Loucy (cell line): ENCODE measurements around the gene MACROD2.

ENCODE experiments used
- H2AFZ ChIP-seq: fragments of 200-600 bp; sonication (generic); 2 replicates; pipeline ENCODE4 v1.6.0; 2016; ENCODE audit warnings: antibody characterized with exemption, mild to moderate bottlenecking, low read length, moderate library complexity
- H3F3A ChIP-seq: fragments of 200-600 bp; 2 replicates; pipeline ENCODE4 v1.6.0; 2016; ENCODE audit warnings: antibody characterized with exemption, low read depth, mild to moderate bottlenecking
- H3K27me3 ChIP-seq: fragments of 200-600 bp; sonication (generic); 2 replicates; pipeline ENCODE4 v1.6.1; 2014; ENCODE audit warnings: low read length, mild to moderate bottlenecking; ENCODE audit not compliant: insufficient read depth, poor library complexity, severe bottlenecking
- H3K36me3 ChIP-seq: fragments of 200-600 bp; sonication (generic); 2 replicates; pipeline ENCODE4 v1.6.1; 2016; ENCODE audit warnings: low read length; ENCODE audit not compliant: insufficient read depth
- H3K4me1 ChIP-seq: fragments of 200-600 bp; sonication (generic); 2 replicates; pipeline ENCODE4 v1.5.1; 2014; ENCODE audit warnings: low read length, mild to moderate bottlenecking; ENCODE audit not compliant: insufficient read depth, poor library complexity, severe bottlenecking
- H3K4me2 ChIP-seq: fragments of 200-600 bp; sonication (generic); 2 replicates; pipeline ENCODE4 v1.6.0; 2014; ENCODE audit warnings: antibody characterized with exemption, low read length, low read depth, mild to moderate bottlenecking; ENCODE audit not compliant: poor library complexity, severe bottlenecking
- H3K4me3 ChIP-seq: fragments of 200-600 bp; sonication (generic); 2 replicates; pipeline ENCODE4 v1.5.1; 2014; ENCODE audit warnings: low read length, mild to moderate bottlenecking, mixed read lengths; ENCODE audit not compliant: poor library complexity, severe bottlenecking
- H3K79me2 ChIP-seq: fragments of 200-600 bp; sonication (generic); 2 replicates; pipeline ENCODE4 v1.6.1; 2014; ENCODE audit warnings: low read length; ENCODE audit not compliant: insufficient read depth
- H3K9ac ChIP-seq: fragments of 200-600 bp; sonication (generic); 2 replicates; pipeline ENCODE4 v1.6.0; 2014; ENCODE audit warnings: mild to moderate bottlenecking, low read depth, low read length, moderate library complexity; ENCODE audit not compliant: poor library complexity, severe bottlenecking
- H3K9me2 ChIP-seq: fragments of 200-600 bp; sonication (generic); replicated peaks from 2 replicates; pipeline ENCODE4 v1.6.1; 2016; ENCODE audit warnings: low read depth, low read length, mixed read lengths
- H3K9me3 ChIP-seq: fragments of 200-600 bp; sonication (generic); 2 replicates; pipeline ENCODE4 v1.6.1; 2014; ENCODE audit warnings: mild to moderate bottlenecking, antibody characterized with exemption, low read length, low read depth; ENCODE audit not compliant: insufficient read depth
- H4K20me1 ChIP-seq: fragments of 200-600 bp; sonication (generic); 2 replicates; pipeline ENCODE4 v1.6.0; 2014; ENCODE audit warnings: antibody characterized with exemption, low read length, mild to moderate bottlenecking; ENCODE audit not compliant: insufficient read depth, poor library complexity, severe bottlenecking
- CTCF ChIP-seq: fragments of 200-600 bp; sonication (generic); conservative IDR thresholded peaks from 2 replicates; pipeline ENCODE4 v1.5.1; 2014; ENCODE audit warnings: mild to moderate bottlenecking, antibody characterized with exemption, low read length
- EZH2phosphoT487 ChIP-seq: fragments of 200-600 bp; IDR thresholded peaks from 2 replicates; pipeline ENCODE4 v1.6.1; 2018; ENCODE audit warnings: antibody characterized with exemption, mild to moderate bottlenecking, moderate library complexity, borderline replicate concordance

The MACROD2 gene

GRCh38 chr20:15919118-15919517 is 1923.8 kb downstream of the MACROD2 start:
- Histone ChIP-seq H3K9me2 (no peaks in the 10 kb centered on the region), H3K4me1 (peaks cover 6% of the 10 kb centered on the region), H3K4me3 (no peak overlapping the region), H3K36me3 (no peaks in the 10 kb centered on the region), H2AFZ (no peak overlapping the region), H3K4me2 (peak overlapping the region; percentile 5), H4K20me1 (no peaks in the 10 kb centered on the region), H3F3A (no peaks in the 10 kb centered on the region), H3K9ac (no peak overlapping the region), H3K9me3 (no peaks in the 10 kb centered on the region), H3K79me2 (no peaks in the 10 kb centered on the region), H3K27me3 (no peaks in the 10 kb centered on the region)
- no peak for TF ChIP-seq EZH2phosphoT487
- TF ChIP-seq CTCF, result no peak

- Histone ChIP-seq H2AFZ (no peak overlapping the region), H3K79me2 (no peaks in the 10 kb centered on the region), H3K27me3 (no peaks in the 10 kb centered on the region), H3K36me3 (no peaks in the 10 kb centered on the region), H4K20me1 (no peaks in the 10 kb centered on the region), H3F3A (no peaks in the 10 kb centered on the region), H3K4me1 (peaks cover 6% of the 10 kb centered on the region), H3K4me3 (no peak overlapping the region), H3K9me2 (no peaks in the 10 kb centered on the region), H3K9me3 (no peaks in the 10 kb centered on the region), H3K4me2 (no peak overlapping the region), H3K9ac (no peak overlapping the region)
- TF ChIP-seq CTCF, result no peak
- TF ChIP-seq EZH2phosphoT487, result no peak
Measured at GRCh38 chr20:15921930-15922329, 1926.6 kb downstream of the MACROD2 start.

- Histone ChIP-seq H3K4me2 (no peak overlapping the region), H3K4me3 (no peak overlapping the region), H3K9ac (no peak overlapping the region), H2AFZ (no peak overlapping the region), H3K79me2 (no peaks in the 10 kb centered on the region), H3K4me1 (peaks cover 6% of the 10 kb centered on the region), H3K36me3 (no peaks in the 10 kb centered on the region), H3K27me3 (no peaks in the 10 kb centered on the region), H4K20me1 (no peaks in the 10 kb centered on the region), H3K9me2 (no peaks in the 10 kb centered on the region), H3F3A (no peaks in the 10 kb centered on the region), H3K9me3 (no peaks in the 10 kb centered on the region)
- no peak for TF ChIP-seq EZH2phosphoT487
Measured at GRCh38 chr20:15922556-15922955, 1927.2 kb downstream of the MACROD2 start.

- Histone ChIP-seq H3K9me3 (no peaks in the 10 kb centered on the region), H3K27me3 (no peaks in the 10 kb centered on the region), H3F3A (no peaks in the 10 kb centered on the region), H3K36me3 (no peaks in the 10 kb centered on the region), H3K9ac (no peak overlapping the region), H3K4me1 (peaks cover 6% of the 10 kb centered on the region), H3K9me2 (no peaks in the 10 kb centered on the region), H3K79me2 (no peaks in the 10 kb centered on the region), H2AFZ (no peak overlapping the region), H3K4me2 (no peak overlapping the region), H4K20me1 (no peaks in the 10 kb centered on the region), H3K4me3 (no peak overlapping the region)
- TF ChIP-seq EZH2phosphoT487 (no peak), CTCF (no peak)
Measured at GRCh38 chr20:15923030-15923776, 1927.9 kb downstream of the MACROD2 start.
